A549 (cell line): Measurements from ENCODE around the gene CDH2. TPM values are rescaled to one million over a fixed set of nuclear protein-coding genes. Genes with fewer than 3 reads are reported as not detected.
A peak's percentile ranks its signal among the peaks of the same experiment; 100 is the strongest.

Experiments
- ATAC-seq, 2 experiments: fragments of 200-7000 bp in 1 of 2; fragments of >200 bp in 1 of 2; cut with Nextera tagmentation in 1 of 2; cut with Tn5 transposase in 1 of 2; 3 replicates each; pipeline versions ENCODE4 v1.8.0 to v1.9.1; 2018 to 2020; ENCODE audit warnings: mild to moderate bottlenecking in 1 of 2, moderate library complexity in 1 of 2
- CTCF ChIA-PET: fragments of 300-600 bp; sonication (Branson Sonifier 250); formaldehyde crosslinking; extraction: SDS; loops from one replicate; lab custom pipeline; 2021; ENCODE audit warnings: antibody characterized with exemption, inconsistent platforms; lab: Yijun Ruan, JAX
- POLR2A ChIA-PET: fragments of 350-600 bp; formaldehyde crosslinking; extraction: SDS; loops from one replicate; lab custom pipeline; 2021; ENCODE audit warnings: antibody characterized with exemption, inconsistent platforms; lab: Yijun Ruan, JAX
- DNase-seq, 2 experiments: peaks; one replicate each; pipeline versions ENCODE4 v3.0.0 to v3.0.0-alpha.2; 2011 to 2016; ENCODE audit warnings: low read depth in 1 of 2, low spot score in 1 of 2
- FAIRE-seq: peaks from 2 replicates; lab custom pipeline; 2011; peaks lifted over from hg19 to GRCh38; lab: Jason Lieb, UNC
- H3K27ac ChIP-seq, 2 experiments: fragments of >200 bp; sonication (Bioruptor Twin); formaldehyde crosslinking; 3 replicates each; pipeline ENCODE4 v1.5.1; 2016 to 2017
- H3K4me1 ChIP-seq: fragments of >200 bp; sonication (Bioruptor Twin); formaldehyde crosslinking; 3 replicates; pipeline ENCODE4 v1.6.1; 2016
- H3K4me2 ChIP-seq: fragments of >200 bp; sonication (Bioruptor Twin); formaldehyde crosslinking; 3 replicates; pipeline ENCODE4 v1.6.1; 2016
- H3K4me3 ChIP-seq: fragments of >200 bp; sonication (Bioruptor Twin); formaldehyde crosslinking; 3 replicates; pipeline ENCODE4 v1.5.1; 2016
- H3K9me3 ChIP-seq: fragments of >200 bp; sonication (Bioruptor Twin); formaldehyde crosslinking; 3 replicates; pipeline ENCODE4 v1.6.1; 2016
- BCL3 ChIP-seq: fragments of >200 bp; sonication (Bioruptor Twin); formaldehyde crosslinking; IDR thresholded peaks from 3 replicates; pipeline ENCODE4 v1.6.1; 2016
- CEBPB ChIP-seq, 2 experiments: fragments of >200 bp in 1 of 2; sonication (Bioruptor Twin) in 1 of 2; formaldehyde crosslinking in 1 of 2; IDR thresholded peaks; 2 replicates each; pipeline ENCODE4 v1.6.1; 2012 to 2016
- CHD2 ChIP-seq: fragments of 150-350 bp; IDR thresholded peaks from 2 replicates; pipeline ENCODE4 v1.6.1; 2014; ENCODE audit warnings: low read length; ENCODE audit not compliant: partially characterized antibody
- EHMT2 ChIP-seq: fragments of 200-600 bp; sonication (generic); IDR thresholded peaks from 2 replicates; pipeline ENCODE4 v1.6.1; 2016; ENCODE audit warnings: antibody characterized with exemption, low read depth, mild to moderate bottlenecking, moderate library complexity
- EP300 ChIP-seq, 2 experiments: fragments of >200 bp; sonication (Bioruptor Twin); formaldehyde crosslinking; IDR thresholded peaks; 2 replicates in 1 of 2; 3 replicates in 1 of 2; pipeline ENCODE4 v1.6.1; 2016 to 2017
- FOSL2 ChIP-seq, 2 experiments: fragments of 450-650 bp in 1 of 2; fragments of >200 bp in 1 of 2; sonication (Bioruptor Twin) in 1 of 2; formaldehyde crosslinking; IDR thresholded peaks; 2 replicates each; pipeline versions ENCODE4 v1.5.0 to v1.6.1; 2016 to 2020; ENCODE audit warnings: mild to moderate bottlenecking in 1 of 2, moderate library complexity in 1 of 2
- HES2 ChIP-seq: fragments of >200 bp; sonication (Bioruptor Twin); formaldehyde crosslinking; IDR thresholded peaks from 2 replicates; pipeline ENCODE4 v1.6.1; 2016
- HEYL ChIP-seq: fragments of 250-450 bp; sonication (Bioruptor Pico); IDR thresholded peaks from 2 replicates; pipeline ENCODE4 v1.8.0; 2021; ENCODE audit warnings: mild to moderate bottlenecking, moderate library complexity
- JUN ChIP-seq, 2 experiments: fragments of >200 bp; sonication (Bioruptor Twin); formaldehyde crosslinking; IDR thresholded peaks; 2 replicates in 1 of 2; 3 replicates in 1 of 2; pipeline ENCODE4 v1.6.1; 2016 to 2017
- JUNB ChIP-seq: fragments of >200 bp; sonication (Bioruptor Twin); formaldehyde crosslinking; IDR thresholded peaks from 2 replicates; pipeline ENCODE4 v1.6.1; 2016
- KDM5A ChIP-seq: fragments of 200-600 bp; sonication (generic); IDR thresholded peaks from 2 replicates; pipeline ENCODE4 v1.6.1; 2016; ENCODE audit warnings: antibody characterized with exemption, mild to moderate bottlenecking
- MAFK ChIP-seq: fragments of 450-650 bp; IDR thresholded peaks from 2 replicates; pipeline ENCODE4 v1.6.1; 2014; ENCODE audit not compliant: partially characterized antibody
- MAZ ChIP-seq: fragments of 150-350 bp; IDR thresholded peaks from 2 replicates; pipeline ENCODE4 v1.6.1; 2014; ENCODE audit warnings: antibody characterized with exemption, low read depth, low read length, borderline replicate concordance
- MYC ChIP-seq: IDR thresholded peaks from 2 replicates; pipeline ENCODE4 v1.6.1; 2012; ENCODE audit warnings: mild to moderate bottlenecking, inconsistent platforms, low read length, improper control_type of control experiment, borderline replicate concordance
- NR3C1 ChIP-seq: fragments of >200 bp; sonication (Bioruptor Twin); formaldehyde crosslinking; IDR thresholded peaks from 3 replicates; pipeline ENCODE4 v1.6.1; 2017
- PHF8 ChIP-seq: fragments of 200-600 bp; sonication (generic); IDR thresholded peaks from 2 replicates; pipeline ENCODE4 v1.6.1; 2016; ENCODE audit warnings: low read depth, mild to moderate bottlenecking, antibody characterized with exemption, moderate library complexity, borderline replicate concordance
- RCOR1 ChIP-seq: fragments of 150-350 bp; IDR thresholded peaks from 2 replicates; pipeline ENCODE4 v1.6.1; 2014; ENCODE audit warnings: antibody characterized with exemption, low read length, low read depth
- RFX5 ChIP-seq: fragments of 450-650 bp; IDR thresholded peaks from 2 replicates; pipeline ENCODE4 v1.7.1; 2014; ENCODE audit warnings: antibody characterized with exemption, mild to moderate bottlenecking, moderate library complexity
- SREBF2 ChIP-seq: fragments of 450-650 bp; IDR thresholded peaks from 2 replicates; pipeline ENCODE4 v1.6.1; 2014; ENCODE audit warnings: mild to moderate bottlenecking, moderate library complexity
- ZFP36 ChIP-seq: fragments of 450-650 bp; IDR thresholded peaks from 2 replicates; pipeline ENCODE4 v1.6.1; 2014; ENCODE audit warnings: borderline replicate concordance; ENCODE audit not compliant: partially characterized antibody
- ZNF302 ChIP-seq: fragments of 250-450 bp; sonication (Bioruptor Pico); IDR thresholded peaks from 2 replicates; pipeline ENCODE4 v1.9.0; 2021; ENCODE audit warnings: inconsistent platforms, mild to moderate bottlenecking, moderate library complexity
- WGBS: methylation state at CpG from one replicate; pipeline ENCODE4 v1.1.6; 2017; ENCODE audit errors: missing lambda C conversion rate; 5-methylcytosine and 5-hydroxymethylcytosine counted together
- polyA plus RNA-seq, 4 experiments: library from polyadenylated mRNA; depleted of rRNA in 3 of 4; stranded (reverse); fragments of >200 nt; fragmentation: RNase III in 1 of 4; extraction: RNeasy Plus Mini Kit Qiagen cat#74134 plus additional on column Dnase treatment in 1 of 4; gene quantifications; 2 replicates in 3 of 4; 3 replicates in 1 of 4; pipeline ENCODE4 v1.2.3, GENCODE V29; 2011 to 2017
- TF ChIP-seq, protein P1 (sequence below): fragments of >200 bp; sonication (Bioruptor Twin); formaldehyde crosslinking; IDR thresholded peaks from 3 replicates; pipeline ENCODE4 v1.5.1; 2016
- TF ChIP-seq, protein P2 (sequence below): IDR thresholded peaks from 2 replicates; pipeline ENCODE4 v1.6.1; 2012; ENCODE audit warnings: low read depth, borderline replicate concordance

Gene CDH2
- polyA plus RNA-seq, 2 of the 4 experiments (the other 2 are of a cell fraction), result 54.0 to 71.9 TPM

DNA sequence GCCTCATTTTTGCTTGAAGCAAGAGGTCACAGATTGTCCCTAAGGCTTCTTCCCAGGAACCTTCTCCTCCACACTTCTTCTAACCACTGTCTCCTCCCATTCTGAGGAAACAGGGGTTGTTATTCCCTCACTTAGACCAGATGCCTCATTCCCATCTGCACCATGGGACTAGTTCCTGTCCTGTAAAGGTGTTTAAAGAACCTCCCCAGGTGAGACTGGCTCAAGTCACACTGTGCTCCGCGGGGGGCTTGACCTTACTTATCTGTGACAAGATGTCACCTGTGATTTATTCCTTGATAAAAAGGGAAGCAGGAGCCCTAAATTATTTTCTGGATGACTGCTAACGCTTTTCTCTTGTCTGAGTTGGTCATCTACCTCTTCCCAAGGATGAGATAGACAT, 8.2 kb upstream of the CDH2 start:
- no peak overlapping the region for H3K4me3 ChIP-seq
- DNase-seq, result no peak
- POLR2A ChIA-PET, result no interaction called here
- TF ChIP-seq RFX5 (no peak), KDM5A (no peak), CHD2 (no peak), HEYL (no peak), MAZ (no peak), ZNF302 (CRISPR knock-in tag) (no peak), RCOR1 (no peak), MYC (no peak), ZFP36 (no peak)
- TF ChIP-seq, protein P1, sequence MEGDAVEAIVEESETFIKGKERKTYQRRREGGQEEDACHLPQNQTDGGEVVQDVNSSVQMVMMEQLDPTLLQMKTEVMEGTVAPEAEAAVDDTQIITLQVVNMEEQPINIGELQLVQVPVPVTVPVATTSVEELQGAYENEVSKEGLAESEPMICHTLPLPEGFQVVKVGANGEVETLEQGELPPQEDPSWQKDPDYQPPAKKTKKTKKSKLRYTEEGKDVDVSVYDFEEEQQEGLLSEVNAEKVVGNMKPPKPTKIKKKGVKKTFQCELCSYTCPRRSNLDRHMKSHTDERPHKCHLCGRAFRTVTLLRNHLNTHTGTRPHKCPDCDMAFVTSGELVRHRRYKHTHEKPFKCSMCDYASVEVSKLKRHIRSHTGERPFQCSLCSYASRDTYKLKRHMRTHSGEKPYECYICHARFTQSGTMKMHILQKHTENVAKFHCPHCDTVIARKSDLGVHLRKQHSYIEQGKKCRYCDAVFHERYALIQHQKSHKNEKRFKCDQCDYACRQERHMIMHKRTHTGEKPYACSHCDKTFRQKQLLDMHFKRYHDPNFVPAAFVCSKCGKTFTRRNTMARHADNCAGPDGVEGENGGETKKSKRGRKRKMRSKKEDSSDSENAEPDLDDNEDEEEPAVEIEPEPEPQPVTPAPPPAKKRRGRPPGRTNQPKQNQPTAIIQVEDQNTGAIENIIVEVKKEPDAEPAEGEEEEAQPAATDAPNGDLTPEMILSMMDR, result no peak
- TF ChIP-seq, all 56 proteins: peak for 0
- Histone ChIP-seq H3K4me1 (peaks cover 30% of the 10 kb centered on the region), H3K4me2 (no peak overlapping the region), H3K27ac (no peak overlapping the region), H3K9me3 (no peaks in the 10 kb centered on the region)
- CTCF ChIA-PET, result no interaction called here
- FAIRE-seq, result no peak
- no peak for ATAC-seq
- 98% methylated on average over 3 of the region's 3 CpGs for WGBS

- H3K4me1 ChIP-seq, result peaks cover 39% of the 10 kb centered on the region
- H3K4me3 ChIP-seq, result no peak overlapping the region; the same call in 2 of the 3 replicates
- POLR2A ChIA-PET, result no interaction called here
- peak in 1 of 2 experiments; percentile 29 for DNase-seq
- no peak for FAIRE-seq
- H3K9me3 ChIP-seq, result no peaks in the 10 kb centered on the region
- H3K27ac ChIP-seq, result peak overlapping the region; percentile 46 to 78; a peak in 5 of 6 replicates
- CTCF ChIA-PET, result no interaction called here
- TF ChIP-seq JUN (IDR thresholded peaks at IDR 0.05), result peak in 1 of 2 experiments; percentile 36; a peak in 1 of 5 replicates
- peak; percentile 17; the same call in 1 of the 2 replicates for TF ChIP-seq JUNB
- no peak for TF ChIP-seq FOSL2 (IDR thresholded peaks at IDR 0.05)
- peak; percentile 38; the same call in 1 of the 2 replicates for TF ChIP-seq FOSL2 (CRISPR knock-in tag; IDR thresholded peaks at IDR 0.05)
- no peak for TF ChIP-seq MAFK
- peak in 1 of 2 experiments; percentile 38; a peak in 1 of 5 replicates for TF ChIP-seq EP300 (IDR thresholded peaks at IDR 0.05)
- TF ChIP-seq CEBPB (IDR thresholded peaks at IDR 0.05), result peak in 1 of 2 experiments; percentile 64; a peak in 2 of 4 replicates
- TF ChIP-seq MYC, result no peak
- WGBS, result 2% methylated on average over 4 of the region's 4 CpGs
- ATAC-seq, result peak; percentile 71 to 83
- H3K4me2 ChIP-seq, result peak overlapping the region; percentile 74
These were observed 6.6 kb upstream of the CDH2 start for GRCh38 chr18:28183418-28184078.

- TF ChIP-seq JUNB, result no peak
- TF ChIP-seq EHMT2, result no peak
- Histone ChIP-seq H3K27ac (no peak overlapping the region), H3K4me3 (no peak overlapping the region), H3K9me3 (no peaks in the 10 kb centered on the region), H3K4me1 (peaks cover 39% of the 10 kb centered on the region), H3K4me2 (no peak overlapping the region)
- DNase-seq (no peak), ATAC-seq (no peak), FAIRE-seq (no peak)
- ChIA-PET POLR2A (no interaction called here), CTCF (no interaction called here)
- WGBS, result 46% methylated on average over 2 of the region's 2 CpGs
These were observed 4.7 kb upstream of the CDH2 start for GRCh38 chr18:28181616-28182015.

- H3K4me2 ChIP-seq, result peak overlapping the region; percentile 92
- FAIRE-seq (no peak), DNase-seq (peak in 1 of 2 experiments; percentile 14), ATAC-seq (no peak)
- TF ChIP-seq EP300 (IDR thresholded peaks at IDR 0.05) (no peak), MYC (no peak), NR3C1 (no peak), PHF8 (no peak), HES2 (no peak), SREBF2 (no peak), JUN (IDR thresholded peaks at IDR 0.05) (no peak), BCL3 (no peak)
- TF ChIP-seq, protein P2, sequence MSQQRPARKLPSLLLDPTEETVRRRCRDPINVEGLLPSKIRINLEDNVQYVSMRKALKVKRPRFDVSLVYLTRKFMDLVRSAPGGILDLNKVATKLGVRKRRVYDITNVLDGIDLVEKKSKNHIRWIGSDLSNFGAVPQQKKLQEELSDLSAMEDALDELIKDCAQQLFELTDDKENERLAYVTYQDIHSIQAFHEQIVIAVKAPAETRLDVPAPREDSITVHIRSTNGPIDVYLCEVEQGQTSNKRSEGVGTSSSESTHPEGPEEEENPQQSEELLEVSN, result no peak
- 27% methylated on average over 6 of the region's 6 CpGs for WGBS
- H3K4me1 ChIP-seq, result peaks cover 38% of the 10 kb centered on the region
- CTCF ChIA-PET, result no interaction called here
- H3K9me3 ChIP-seq, result no peaks in the 10 kb centered on the region
- POLR2A ChIA-PET, result interaction anchor here (1.3 kb wide), 1 partner anchor 165 kb away, joined by 3 read pairs; no protein-coding TSS in a partner anchor
- H3K27ac ChIP-seq, result peak overlapping the region; percentile 93 to 95
- peak overlapping the region; percentile 83 for H3K4me3 ChIP-seq
These were observed 1.8 kb upstream of the CDH2 start for GRCh38 chr18:28178720-28179119.
